ENCODE data around the gene SLC51B.
"Not testable (repeated sequence)": the region's sequence is repeated elsewhere in the genome, so short reads cannot be mapped to it uniquely, and the experiment has no call there.

The SLC51B gene

DNA sequence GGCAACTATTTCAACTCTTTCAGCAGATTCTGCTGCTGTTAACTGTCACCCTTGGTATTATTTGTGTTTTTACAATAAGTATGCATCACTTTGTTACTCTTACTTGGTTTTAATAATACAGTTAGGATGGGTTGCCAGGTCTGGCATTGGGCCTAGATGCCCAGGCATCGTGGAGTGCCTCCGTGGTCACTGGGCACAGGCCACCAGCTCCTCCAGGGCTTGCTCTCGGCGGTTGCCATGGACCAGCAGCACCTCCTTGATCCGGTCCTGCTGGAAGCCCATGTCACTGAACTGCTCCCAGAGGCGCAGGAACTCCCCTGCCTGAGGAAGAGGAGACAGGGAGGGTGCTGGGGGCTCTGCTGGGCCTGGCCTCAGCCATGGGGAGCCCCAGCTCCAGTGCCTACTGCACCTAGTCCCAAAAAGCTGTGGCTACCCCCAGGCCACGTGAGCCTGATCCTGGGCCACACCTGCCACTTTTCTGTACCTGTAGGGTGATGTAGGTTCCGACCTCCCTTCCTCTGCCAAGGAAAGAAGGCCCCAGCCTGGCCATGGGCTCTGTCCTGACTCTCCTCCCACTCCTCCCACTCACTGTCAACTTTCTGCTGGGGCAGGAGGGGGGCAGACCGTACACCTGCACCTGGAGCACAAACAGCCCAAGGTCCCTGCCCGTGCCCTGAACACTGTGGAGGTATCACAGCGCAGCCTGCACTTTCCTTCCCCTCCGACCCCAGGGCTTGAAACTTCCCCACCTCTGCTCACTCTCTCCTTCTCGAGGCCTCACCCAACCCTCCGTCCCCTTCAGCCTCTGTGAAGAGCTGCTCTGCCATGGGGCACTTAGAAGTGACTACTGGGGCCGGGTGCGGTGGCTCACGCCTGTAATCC, 48.0 kb downstream of the SLC51B start:
- H3K79me2 ChIP-seq (ENCODE audit: control insufficient read depth, insufficient read depth, low read length, unreplicated experiment) = no peaks in the 10 kb centered on the region
- no peaks in the 10 kb centered on the region for H3K4me1 ChIP-seq (ENCODE audit: control insufficient read depth, insufficient read depth, low read length, unreplicated experiment)
- H3K27me3 ChIP-seq (ENCODE audit: insufficient read depth, low read length) = no peaks in the 10 kb centered on the region
- H2AFZ ChIP-seq (ENCODE audit: low read length, unreplicated experiment) = no peak overlapping the region
- H3K27ac ChIP-seq (ENCODE audit: low read depth, low read length) = no peak overlapping the region
- no peak overlapping the region for H3K4me3 ChIP-seq (ENCODE audit: low read depth, low read length)
- 0 out of 2 replicates have a peak, but pooled peaks cover under 1% of the 10 kb centered on the region for H3K36me3 ChIP-seq (ENCODE audit: insufficient read depth, low read length)

DNA sequence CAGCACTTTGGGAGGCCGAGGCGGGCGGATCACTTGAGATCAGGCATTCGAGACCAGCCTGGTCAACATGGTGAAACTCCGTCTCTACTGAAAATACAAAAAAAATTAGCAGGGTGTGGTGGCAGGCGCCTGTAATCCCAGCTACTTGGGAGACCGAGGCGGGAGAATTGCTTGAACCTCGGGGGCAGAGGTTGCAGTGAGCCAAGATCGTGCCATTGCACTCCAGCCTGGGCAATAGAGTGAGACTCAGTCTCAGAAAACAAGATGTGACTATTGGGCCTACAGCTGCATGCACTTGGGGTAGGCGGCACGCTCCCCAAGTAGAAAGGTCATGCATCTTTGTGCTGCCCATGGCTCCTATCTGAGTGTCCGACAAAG, 48.6 kb downstream of the SLC51B start:
- H3K27me3 ChIP-seq (ENCODE audit: insufficient read depth, low read length); H3K27ac ChIP-seq (ENCODE audit: low read depth, low read length); H3K36me3 ChIP-seq (ENCODE audit: insufficient read depth, low read length); H3K4me1 ChIP-seq (ENCODE audit: control insufficient read depth, insufficient read depth, low read length, unreplicated experiment); H2AFZ ChIP-seq (ENCODE audit: low read length, unreplicated experiment); H3K79me2 ChIP-seq (ENCODE audit: control insufficient read depth, insufficient read depth, low read length, unreplicated experiment); H3K4me3 ChIP-seq (ENCODE audit: low read depth, low read length): not testable (repeated sequence)

DNA sequence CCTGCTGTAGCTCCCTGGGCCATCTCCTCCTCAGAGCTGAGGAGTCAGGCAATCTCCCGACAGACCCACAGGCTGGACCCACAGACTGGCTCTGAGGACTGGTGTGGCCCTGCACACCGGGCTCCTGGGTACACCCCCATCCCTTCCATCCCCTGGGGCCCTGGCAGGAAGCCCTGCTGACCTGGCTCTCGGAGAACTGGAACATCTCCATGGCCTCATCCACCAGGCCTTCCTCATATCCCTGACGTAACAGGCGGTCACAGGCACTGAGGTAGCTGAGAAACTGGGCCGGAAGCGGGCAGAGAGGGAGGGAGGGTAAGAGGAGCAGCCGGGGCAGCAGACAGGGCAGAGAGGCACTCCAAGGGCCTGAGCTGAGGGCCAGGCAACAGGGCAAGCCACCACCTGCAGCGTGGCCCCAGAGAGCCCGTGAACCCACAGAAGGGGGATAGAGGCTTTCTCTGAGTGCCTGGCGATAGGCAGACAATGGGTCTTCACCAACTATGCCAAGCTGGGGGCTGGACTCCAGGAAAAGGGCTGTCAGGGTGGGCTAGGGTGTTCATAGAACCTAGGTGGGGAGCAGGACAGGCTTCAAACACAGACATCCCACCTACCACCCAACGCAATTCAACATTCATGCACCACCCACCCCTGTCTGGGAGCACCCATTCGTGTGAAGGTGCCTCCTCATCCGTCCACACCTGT, 49.3 kb downstream of the SLC51B start:
- Histone ChIP-seq H3K36me3 (ENCODE audit: insufficient read depth, low read length) (peaks cover 8% of the 10 kb centered on the region; the same call in 1 of the 2 replicates), H2AFZ (ENCODE audit: low read length, unreplicated experiment) (no peak overlapping the region), H3K4me3 (ENCODE audit: low read depth, low read length) (no peak overlapping the region), H3K27me3 (ENCODE audit: insufficient read depth, low read length) (no peaks in the 10 kb centered on the region), H3K79me2 (ENCODE audit: control insufficient read depth, insufficient read depth, low read length, unreplicated experiment) (no peaks in the 10 kb centered on the region), H3K4me1 (ENCODE audit: control insufficient read depth, insufficient read depth, low read length, unreplicated experiment) (no peaks in the 10 kb centered on the region), H3K27ac (ENCODE audit: low read depth, low read length) (no peak overlapping the region)

DNA sequence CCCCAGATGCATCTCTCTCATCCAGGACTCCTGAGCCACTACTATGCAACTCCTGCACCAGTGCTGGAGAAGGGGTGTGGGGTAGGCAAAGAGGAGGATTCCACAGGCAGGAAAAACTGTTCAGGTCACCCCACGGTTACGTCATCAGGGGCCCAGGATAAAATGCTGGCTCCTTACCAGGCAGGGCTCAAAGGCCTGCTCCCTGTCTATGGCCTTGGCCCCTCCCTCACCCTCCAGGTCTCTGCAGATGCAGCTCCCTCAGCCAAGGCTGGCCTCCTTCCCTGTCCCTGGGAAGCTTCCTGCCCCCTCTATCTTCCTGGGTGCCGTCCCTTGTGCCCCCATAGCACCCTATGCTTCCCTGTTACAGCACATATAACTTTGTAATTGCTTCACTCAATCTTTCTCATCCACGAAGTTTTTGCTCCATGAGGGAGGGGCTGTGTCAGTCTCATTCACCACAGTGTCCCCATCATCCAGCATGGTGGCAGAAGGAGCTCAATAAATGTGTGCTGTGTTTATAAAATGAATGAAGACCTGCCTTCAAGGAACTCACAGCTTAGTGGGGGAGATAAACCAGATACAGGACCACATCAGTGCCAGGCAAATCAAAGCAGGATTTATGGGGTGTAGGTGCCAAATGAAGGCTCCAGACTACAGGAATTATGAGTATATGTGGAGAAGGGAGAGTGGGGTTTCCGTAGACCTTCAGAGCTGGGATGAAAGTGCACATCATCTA, 50.0 kb downstream of the SLC51B start:
- Histone ChIP-seq H3K4me3 (ENCODE audit: low read depth, low read length) (no peak overlapping the region), H3K4me1 (ENCODE audit: control insufficient read depth, insufficient read depth, low read length, unreplicated experiment) (no peaks in the 10 kb centered on the region), H3K79me2 (ENCODE audit: control insufficient read depth, insufficient read depth, low read length, unreplicated experiment) (no peaks in the 10 kb centered on the region), H3K27ac (ENCODE audit: low read depth, low read length) (no peak overlapping the region), H3K27me3 (ENCODE audit: insufficient read depth, low read length) (no peaks in the 10 kb centered on the region), H2AFZ (ENCODE audit: low read length, unreplicated experiment) (no peak overlapping the region), H3K36me3 (ENCODE audit: insufficient read depth, low read length) (peaks cover 8% of the 10 kb centered on the region; the same call in 1 of the 2 replicates)

GRCh38 chr15:65095747-65096104, 50.5 kb downstream of the SLC51B start:
- H3K27me3 ChIP-seq (ENCODE audit: insufficient read depth, low read length) = no peaks in the 10 kb centered on the region
- no peak overlapping the region for H3K27ac ChIP-seq (ENCODE audit: low read depth, low read length)
- H3K4me1 ChIP-seq (ENCODE audit: control insufficient read depth, insufficient read depth, low read length, unreplicated experiment) = no peaks in the 10 kb centered on the region
- H3K36me3 ChIP-seq (ENCODE audit: insufficient read depth, low read length) = peaks cover 11% of the 10 kb centered on the region; the same call in 1 of the 2 replicates
- H3K79me2 ChIP-seq (ENCODE audit: control insufficient read depth, insufficient read depth, low read length, unreplicated experiment) = no peaks in the 10 kb centered on the region
- no peak overlapping the region for H2AFZ ChIP-seq (ENCODE audit: low read length, unreplicated experiment)
- no peak overlapping the region for H3K4me3 ChIP-seq (ENCODE audit: low read depth, low read length)

DNA sequence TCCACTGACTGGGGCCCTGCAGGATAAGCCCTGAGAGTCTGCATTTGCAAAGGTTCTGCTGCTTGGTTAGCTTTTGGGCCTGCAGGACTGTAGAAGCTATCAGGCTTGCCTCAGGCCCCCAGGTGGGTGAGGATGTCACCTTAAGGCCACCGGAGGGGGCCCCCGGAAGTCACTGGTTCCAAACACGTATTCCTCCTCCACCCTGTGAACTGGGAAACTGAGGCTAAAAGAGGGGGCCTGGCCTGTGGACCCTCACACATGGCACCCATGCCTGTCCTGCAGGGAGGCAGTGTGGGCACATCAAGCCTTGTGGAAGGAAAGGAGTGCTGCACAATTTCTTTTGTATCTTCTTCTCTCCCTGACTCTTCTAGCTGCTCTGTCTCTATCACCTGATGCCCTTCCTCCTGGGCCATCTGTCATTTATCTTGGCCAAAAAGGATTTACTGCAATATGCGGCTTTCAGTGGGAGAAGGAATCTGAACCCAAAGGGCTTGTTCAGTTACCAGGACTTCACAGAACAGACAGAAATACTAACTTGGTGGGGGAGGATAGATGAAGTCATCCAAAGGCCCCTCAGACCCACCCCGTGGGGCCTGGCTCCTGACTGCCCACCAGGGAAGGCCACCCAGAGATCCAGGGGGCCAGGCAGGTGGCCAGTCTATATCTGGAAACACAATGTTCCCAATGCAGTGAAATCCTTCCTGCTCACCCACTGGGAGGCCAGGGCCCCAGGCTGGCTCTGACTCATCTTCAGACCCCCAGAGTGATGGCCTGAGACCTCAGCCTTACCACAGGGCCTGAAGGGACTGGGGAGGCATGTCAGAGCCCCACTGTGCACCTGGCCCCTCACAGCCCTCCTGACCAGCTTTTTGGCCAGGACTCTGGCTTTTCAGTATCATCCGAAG, 51.5 kb downstream of the SLC51B start:
- no peaks in the 10 kb centered on the region for H3K4me1 ChIP-seq (ENCODE audit: control insufficient read depth, insufficient read depth, low read length, unreplicated experiment)
- H3K27ac ChIP-seq (ENCODE audit: low read depth, low read length) = no peak overlapping the region
- H3K79me2 ChIP-seq (ENCODE audit: control insufficient read depth, insufficient read depth, low read length, unreplicated experiment) = no peaks in the 10 kb centered on the region
- H3K27me3 ChIP-seq (ENCODE audit: insufficient read depth, low read length) = no peaks in the 10 kb centered on the region
- H3K4me3 ChIP-seq (ENCODE audit: low read depth, low read length) = no peak overlapping the region
- H3K36me3 ChIP-seq (ENCODE audit: insufficient read depth, low read length) = peaks cover 16% of the 10 kb centered on the region; the same call in 1 of the 2 replicates
- no peak overlapping the region for H2AFZ ChIP-seq (ENCODE audit: low read length, unreplicated experiment)

DNA sequence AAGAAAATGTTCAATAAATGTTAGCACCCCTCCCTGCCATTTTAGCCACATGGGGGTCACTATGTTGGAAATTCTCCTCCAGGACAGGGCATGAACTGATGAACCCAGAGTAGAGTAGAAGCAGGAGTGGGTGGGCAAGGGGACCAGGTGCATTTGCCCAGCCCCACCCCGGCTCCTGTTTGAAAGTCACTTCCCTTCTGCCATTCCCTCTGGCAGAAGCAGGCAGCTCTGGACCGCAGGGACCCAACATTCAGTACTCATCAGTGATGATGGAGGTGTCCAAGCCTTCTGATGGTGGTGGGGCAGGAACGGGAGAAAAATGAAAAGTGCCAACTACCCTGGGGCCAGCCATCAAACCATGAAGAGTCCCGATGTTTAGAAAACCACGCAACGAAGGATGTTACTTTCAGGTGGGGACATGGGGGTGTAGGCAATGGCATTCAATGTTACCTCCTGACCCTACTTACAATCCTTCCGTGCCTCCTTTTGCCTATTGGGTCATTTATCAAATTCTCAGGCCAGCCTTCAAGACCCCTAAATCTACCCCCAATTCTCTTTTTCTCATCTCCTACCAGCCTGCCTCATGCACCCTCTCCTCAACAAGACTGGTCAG, 52.6 kb downstream of the SLC51B start:
- Histone ChIP-seq H3K27ac (ENCODE audit: low read depth, low read length) (no peak overlapping the region), H3K36me3 (ENCODE audit: insufficient read depth, low read length) (peaks cover 16% of the 10 kb centered on the region; the same call in 1 of the 2 replicates), H3K4me3 (ENCODE audit: low read depth, low read length) (no peak overlapping the region), H2AFZ (ENCODE audit: low read length, unreplicated experiment) (no peak overlapping the region), H3K4me1 (ENCODE audit: control insufficient read depth, insufficient read depth, low read length, unreplicated experiment) (no peaks in the 10 kb centered on the region), H3K27me3 (ENCODE audit: insufficient read depth, low read length) (no peaks in the 10 kb centered on the region), H3K79me2 (ENCODE audit: control insufficient read depth, insufficient read depth, low read length, unreplicated experiment) (no peaks in the 10 kb centered on the region)

DNA sequence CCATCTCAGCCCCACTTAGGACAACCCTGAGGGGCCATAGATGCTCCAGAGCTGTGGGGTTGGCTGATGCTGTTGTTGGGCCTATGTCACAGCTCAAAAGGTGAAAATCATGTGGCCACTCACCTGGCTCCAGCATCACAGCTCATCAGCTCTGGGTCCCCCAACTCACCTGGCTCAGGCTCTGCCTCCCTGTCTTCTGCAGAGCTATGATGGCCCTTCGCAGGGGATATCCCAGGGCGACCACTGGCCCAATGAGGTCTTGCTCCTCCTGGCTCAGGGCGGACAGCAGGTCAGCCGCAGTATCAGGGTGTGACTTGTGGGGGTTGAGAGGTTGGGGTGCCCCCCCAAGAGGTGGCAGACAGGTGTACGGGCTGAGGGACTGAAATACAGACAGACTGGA, 54.1 kb downstream of the SLC51B start:
- Histone ChIP-seq H3K36me3 (ENCODE audit: insufficient read depth, low read length) (peaks cover 16% of the 10 kb centered on the region; the same call in 1 of the 2 replicates), H3K4me3 (ENCODE audit: low read depth, low read length) (no peak overlapping the region), H3K27me3 (ENCODE audit: insufficient read depth, low read length) (no peaks in the 10 kb centered on the region), H3K79me2 (ENCODE audit: control insufficient read depth, insufficient read depth, low read length, unreplicated experiment) (no peaks in the 10 kb centered on the region), H3K4me1 (ENCODE audit: control insufficient read depth, insufficient read depth, low read length, unreplicated experiment) (no peaks in the 10 kb centered on the region), H2AFZ (ENCODE audit: low read length, unreplicated experiment) (no peak overlapping the region), H3K27ac (ENCODE audit: low read depth, low read length) (no peak overlapping the region)

GRCh38 chr15:65099801-65100200, 54.6 kb downstream of the SLC51B start:
- not testable (repeated sequence) for H2AFZ ChIP-seq (ENCODE audit: low read length, unreplicated experiment); H3K4me3 ChIP-seq (ENCODE audit: low read depth, low read length); H3K4me1 ChIP-seq (ENCODE audit: control insufficient read depth, insufficient read depth, low read length, unreplicated experiment); H3K79me2 ChIP-seq (ENCODE audit: control insufficient read depth, insufficient read depth, low read length, unreplicated experiment); H3K27ac ChIP-seq (ENCODE audit: low read depth, low read length); H3K27me3 ChIP-seq (ENCODE audit: insufficient read depth, low read length)
- H3K36me3 ChIP-seq (ENCODE audit: insufficient read depth, low read length) = peaks cover 16% of the 10 kb centered on the region; the same call in 1 of the 2 replicates
